Measurements from ENCODE around the gene THRSP. TPM values are rescaled to one million over a fixed set of nuclear protein-coding genes. Genes with fewer than 3 reads are reported as not detected.
"Not testable (repeated sequence)": the region's sequence is repeated elsewhere in the genome, so short reads cannot be mapped to it uniquely, and the experiment has no call there.

Gene THRSP
- total RNA-seq, 1 donor: not detected

- no peak for DNase-seq (ENCODE audit: low read depth)
- TF ChIP-seq CTCF (IDR thresholded peaks at IDR 0.05; ENCODE audit: insufficient read depth, low read depth, low read length): no peak
- no peak overlapping the region for H3K4me3 ChIP-seq (ENCODE audit: low read depth, low read length)
These were observed 11.1 kb downstream of the THRSP start for GRCh38 chr11:78074756-78075155.

- TF ChIP-seq CTCF (IDR thresholded peaks at IDR 0.05; ENCODE audit: insufficient read depth, low read depth, low read length): no peak
- no peak for DNase-seq (ENCODE audit: low read depth)
- no peak overlapping the region for H3K4me3 ChIP-seq (ENCODE audit: low read depth, low read length)
These were observed 13.2 kb downstream of the THRSP start for GRCh38 chr11:78076733-78077403.

- DNase-seq (ENCODE audit: low read depth); H3K4me3 ChIP-seq (ENCODE audit: low read depth, low read length): not testable (repeated sequence)
These were observed 13.9 kb downstream of the THRSP start for GRCh38 chr11:78077592-78077991.

GRCh38 chr11:78078218-78079167 is 14.8 kb downstream of the THRSP start:
- peak; percentile 7 for DNase-seq (ENCODE audit: low read depth)
- H3K4me3 ChIP-seq (ENCODE audit: low read depth, low read length): peak overlapping the region; percentile 96
- no peak for TF ChIP-seq CTCF (IDR thresholded peaks at IDR 0.05; ENCODE audit: insufficient read depth, low read depth, low read length)

- peak within 1 kb of the TSS; percentile 96 for H3K4me3 ChIP-seq (ENCODE audit: low read depth, low read length)
- DNase-seq (ENCODE audit: low read depth): peak; percentile 85
These were observed 15.8 kb downstream of the THRSP start, which contains the start of gene NDUFC2 for GRCh38 chr11:78079232-78080083. Gene NDUFC2, minus strand, starts transcription at chr11:78079862. Its CDS starts 118 bp downstream, at chr11:78079744.

GRCh38 chr11:78080084-78080817 is 16.6 kb downstream of the THRSP start:
- peak overlapping the region; percentile 96 for H3K4me3 ChIP-seq (ENCODE audit: low read depth, low read length)
- peak; percentile 3 for TF ChIP-seq CTCF (IDR thresholded peaks at IDR 0.05; ENCODE audit: insufficient read depth, low read depth, low read length)
- no peak for DNase-seq (ENCODE audit: low read depth)

More at GRCh38 chr11:78079232-78080083, 15.8 kb downstream of the THRSP start, which contains the start of gene NDUFC2:
- no peak for TF ChIP-seq CTCF (IDR thresholded peaks at IDR 0.05; ENCODE audit: insufficient read depth, low read depth, low read length)
